ENCODE data around the gene TULP3. TPM values are rescaled to one million over a fixed set of nuclear protein-coding genes. Genes with fewer than 3 reads are reported as not detected.
"Not testable (repeated sequence)": the region's sequence is repeated elsewhere in the genome, so short reads cannot be mapped to it uniquely, and the experiment has no call there.

TULP3 gene
- total RNA-seq, 1 donor from 2014 or later = 9.5 TPM

- peaks cover 9% of the 10 kb centered on the region for H3K36me3 ChIP-seq (ENCODE audit: control insufficient read depth, insufficient read depth, low read length)
- DNase-seq (ENCODE audit: low read depth) (no peak), FAIRE-seq (no peak)
- no peak for TF ChIP-seq CTCF (IDR thresholded peaks at IDR 0.05; ENCODE audit: insufficient read depth, low read length, severe bottlenecking)
- H3K4me3 ChIP-seq (ENCODE audit: low read depth, low read length) = no peak overlapping the region
- no peaks in the 10 kb centered on the region for H3K27me3 ChIP-seq (ENCODE audit: control insufficient read depth, insufficient read depth, low read length)
Measured at GRCh38 chr12:2857576-2857975, 33.1 kb upstream of the TULP3 start.

DNA sequence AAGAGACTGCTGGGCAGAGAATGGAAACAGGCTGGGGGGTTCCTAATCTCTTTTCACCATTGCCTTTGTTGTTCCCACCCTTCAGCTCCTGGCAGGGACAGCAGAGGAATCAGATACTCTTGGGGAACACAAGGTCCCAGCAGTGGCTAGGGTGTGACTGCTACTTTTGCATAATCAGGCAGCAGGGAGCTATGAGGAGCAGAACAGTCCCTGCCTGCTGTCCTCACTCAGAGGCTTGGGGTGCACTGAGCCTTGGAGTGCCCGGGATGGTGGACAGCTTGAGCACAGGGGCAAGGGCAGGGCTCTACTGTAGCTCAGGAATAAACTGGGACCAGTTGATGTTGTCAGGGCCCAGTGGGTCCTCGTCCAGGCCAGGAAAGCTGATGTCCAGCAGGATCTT is 32.4 kb upstream of the TULP3 start:
- no peak for TF ChIP-seq CTCF (IDR thresholded peaks at IDR 0.05; ENCODE audit: insufficient read depth, low read length, severe bottlenecking)
- FAIRE-seq (no peak), DNase-seq (ENCODE audit: low read depth) (no peak)
- Histone ChIP-seq H3K27me3 (ENCODE audit: control insufficient read depth, insufficient read depth, low read length) (no peaks in the 10 kb centered on the region), H3K4me3 (ENCODE audit: low read depth, low read length) (no peak overlapping the region), H3K36me3 (ENCODE audit: control insufficient read depth, insufficient read depth, low read length) (peaks cover 11% of the 10 kb centered on the region)

DNA sequence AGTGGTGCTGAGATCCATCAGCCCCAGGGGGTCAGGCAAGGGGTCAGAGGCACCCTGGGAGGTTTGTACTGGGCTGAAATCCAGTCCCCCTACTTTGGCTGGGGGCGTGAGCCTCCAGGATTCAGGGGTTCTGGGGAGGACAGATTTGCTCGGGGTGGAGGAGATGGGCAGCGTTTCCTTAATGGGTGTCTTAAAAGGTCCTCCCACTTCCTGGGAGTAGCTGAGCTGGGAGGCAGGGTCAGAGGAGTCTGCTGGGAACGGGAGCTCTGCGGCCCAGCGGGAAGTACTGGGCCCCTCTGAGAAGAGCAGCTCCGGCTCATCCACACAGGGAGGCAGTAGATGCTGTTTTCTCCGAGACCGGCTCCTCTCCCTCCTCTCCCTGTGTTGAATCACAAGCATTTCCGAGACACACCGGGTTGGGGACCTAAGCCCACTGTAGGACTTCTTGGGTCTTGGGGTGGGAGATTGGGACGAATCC is 31.7 kb upstream of the TULP3 start:
- Histone ChIP-seq H3K27me3 (ENCODE audit: control insufficient read depth, insufficient read depth, low read length) (no peaks in the 10 kb centered on the region), H3K4me3 (ENCODE audit: low read depth, low read length) (no peak overlapping the region), H3K36me3 (ENCODE audit: control insufficient read depth, insufficient read depth, low read length) (peaks cover 11% of the 10 kb centered on the region)
- no peak for DNase-seq (ENCODE audit: low read depth)
- no peak for FAIRE-seq
- TF ChIP-seq CTCF (IDR thresholded peaks at IDR 0.05; ENCODE audit: insufficient read depth, low read length, severe bottlenecking) = no peak

DNA sequence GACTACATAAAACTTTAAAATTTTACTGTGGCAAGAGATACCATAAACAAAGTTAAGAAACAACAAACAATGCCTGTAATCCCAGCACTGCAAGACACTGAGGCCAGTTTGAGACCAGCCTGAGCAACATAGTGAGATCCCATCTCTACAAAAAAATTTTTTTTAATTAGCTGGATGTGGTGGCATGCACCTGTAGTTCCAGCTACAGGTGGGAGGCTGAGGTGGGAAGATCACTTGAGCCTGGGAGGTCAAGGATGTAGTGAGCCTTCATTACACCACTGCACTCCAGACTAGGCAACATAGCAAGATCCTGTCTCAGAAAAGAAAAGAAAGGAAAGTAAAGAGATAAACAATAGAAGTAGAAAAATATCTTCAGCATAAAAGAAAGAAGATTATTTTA is 30.5 kb upstream of the TULP3 start:
- no peak for DNase-seq (ENCODE audit: low read depth)
- no peak for FAIRE-seq
- TF ChIP-seq CTCF (IDR thresholded peaks at IDR 0.05; ENCODE audit: insufficient read depth, low read length, severe bottlenecking) = no peak
- Histone ChIP-seq H3K4me3 (ENCODE audit: low read depth, low read length) (no peak overlapping the region), H3K36me3 (ENCODE audit: control insufficient read depth, insufficient read depth, low read length) (peaks cover 17% of the 10 kb centered on the region), H3K27me3 (ENCODE audit: control insufficient read depth, insufficient read depth, low read length) (no peaks in the 10 kb centered on the region)

- FAIRE-seq (no peak), DNase-seq (ENCODE audit: low read depth) (no peak)
- Histone ChIP-seq H3K27me3 (ENCODE audit: control insufficient read depth, insufficient read depth, low read length) (no peaks in the 10 kb centered on the region), H3K4me3 (ENCODE audit: low read depth, low read length) (no peak overlapping the region), H3K36me3 (ENCODE audit: control insufficient read depth, insufficient read depth, low read length) (peaks cover 13% of the 10 kb centered on the region)
- TF ChIP-seq CTCF (IDR thresholded peaks at IDR 0.05; ENCODE audit: insufficient read depth, low read length, severe bottlenecking) = no peak
Measured at GRCh38 chr12:2862876-2863275, 27.8 kb upstream of the TULP3 start.

DNA sequence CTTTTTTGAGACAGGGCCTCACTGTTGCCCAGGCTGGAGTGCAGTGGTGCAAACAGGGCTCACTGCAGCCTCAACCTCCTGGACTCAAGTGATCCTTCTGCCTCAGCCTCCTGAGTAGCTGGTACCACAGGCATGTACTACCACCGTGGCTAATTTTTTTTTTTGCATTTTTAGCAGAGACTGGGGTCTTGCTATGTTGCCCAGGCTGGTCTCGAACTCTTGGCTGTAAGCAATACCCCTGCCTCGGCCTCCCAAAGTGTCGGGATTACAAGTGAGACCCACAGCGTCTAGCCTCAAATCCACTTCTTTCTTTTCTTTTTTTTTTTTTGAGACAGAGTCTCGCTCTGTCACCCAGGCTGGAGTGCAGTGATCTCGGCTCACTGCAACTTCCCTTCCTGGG is 27.3 kb upstream of the TULP3 start:
- not testable (repeated sequence) for H3K27me3 ChIP-seq (ENCODE audit: control insufficient read depth, insufficient read depth, low read length); H3K4me3 ChIP-seq (ENCODE audit: low read depth, low read length); FAIRE-seq; DNase-seq (ENCODE audit: low read depth)
- peaks cover 13% of the 10 kb centered on the region for H3K36me3 ChIP-seq (ENCODE audit: control insufficient read depth, insufficient read depth, low read length)

Measured in bronchial epithelial cell (primary cell).